HuH-7 (cell line): ENCODE measurements around the gene EFNB3.

Experiments used
- DNase-seq: peaks from one replicate; pipeline ENCODE4 v3.0.0; 2011; ENCODE audit warnings: low spot score

EFNB3 gene

DNA sequence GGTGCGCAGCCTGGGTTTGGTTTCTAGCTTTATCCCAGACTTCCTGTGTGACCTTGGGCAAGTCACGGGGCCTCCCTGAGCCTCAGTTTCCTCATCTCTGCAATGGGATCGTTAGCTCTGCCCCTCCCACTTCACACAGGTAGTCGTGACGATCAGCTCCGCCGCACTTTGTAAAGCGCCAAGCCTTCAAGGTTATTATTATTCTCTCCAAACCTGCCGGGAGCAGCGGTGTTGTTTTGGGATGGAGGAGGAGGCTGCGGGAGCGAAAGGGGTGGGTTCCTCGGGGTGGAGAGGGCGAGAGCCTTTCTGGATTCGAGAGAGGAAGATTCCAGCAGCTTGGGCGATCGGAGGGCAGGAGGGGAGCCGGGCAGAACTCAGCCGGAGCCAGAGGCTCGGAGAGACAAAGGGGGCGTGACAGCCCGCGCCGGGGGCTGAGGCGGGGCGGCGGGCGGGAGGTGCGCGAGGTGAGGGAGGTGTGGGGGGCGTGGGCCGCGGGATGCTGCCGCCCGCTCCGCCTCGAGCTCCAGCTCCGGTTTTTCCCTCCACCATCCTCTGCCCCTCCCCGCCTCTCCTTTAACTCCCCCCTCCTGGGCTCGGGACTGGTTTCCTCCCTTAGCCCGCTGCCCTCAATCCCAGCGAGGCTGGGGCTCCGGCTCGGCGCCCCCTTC, at the start of gene EFNB3:
Gene EFNB3 (plus strand): TSS at position 602 of the 668 bp plus-strand sequence. CDS start 397 bp downstream, outside the sequence.
- DNase-seq, result peak; percentile 33

- DNase-seq, result no peak
Measured at GRCh38 chr17:7655541-7655840, 49.5 kb upstream of the EFNB3 start.

DNA sequence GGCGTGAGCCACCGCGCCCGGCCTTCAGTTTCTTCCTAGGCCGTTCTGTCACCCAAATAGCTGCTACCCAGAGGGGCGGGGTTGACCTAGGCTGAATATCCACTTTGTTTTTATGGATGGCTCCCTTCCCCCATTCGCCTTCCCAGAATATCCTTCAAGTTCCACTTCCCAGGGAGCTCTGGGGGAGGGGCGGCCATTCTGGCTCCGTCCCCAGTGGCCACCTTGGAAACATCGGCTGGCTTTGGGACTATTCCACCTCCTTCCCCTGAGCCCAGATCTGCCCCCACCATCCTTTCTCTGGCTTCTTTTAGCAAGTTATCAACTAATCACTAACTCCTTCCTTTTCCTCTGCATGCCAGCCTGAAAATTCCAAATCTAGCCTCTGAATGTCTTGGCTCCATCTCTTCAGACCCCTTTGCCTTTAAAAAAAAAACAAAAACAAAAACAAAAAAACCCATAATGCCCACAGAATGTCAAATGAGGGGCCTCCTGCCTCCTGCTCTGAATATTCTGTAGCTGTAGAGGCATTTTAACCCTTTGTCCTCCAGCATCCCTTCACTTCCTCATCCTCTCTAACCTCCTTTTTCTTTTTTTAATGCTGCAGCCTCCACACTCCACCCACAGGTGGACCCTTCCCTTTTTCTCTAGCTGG, 47.9 kb upstream of the EFNB3 start:
- no peak for DNase-seq

DNA sequence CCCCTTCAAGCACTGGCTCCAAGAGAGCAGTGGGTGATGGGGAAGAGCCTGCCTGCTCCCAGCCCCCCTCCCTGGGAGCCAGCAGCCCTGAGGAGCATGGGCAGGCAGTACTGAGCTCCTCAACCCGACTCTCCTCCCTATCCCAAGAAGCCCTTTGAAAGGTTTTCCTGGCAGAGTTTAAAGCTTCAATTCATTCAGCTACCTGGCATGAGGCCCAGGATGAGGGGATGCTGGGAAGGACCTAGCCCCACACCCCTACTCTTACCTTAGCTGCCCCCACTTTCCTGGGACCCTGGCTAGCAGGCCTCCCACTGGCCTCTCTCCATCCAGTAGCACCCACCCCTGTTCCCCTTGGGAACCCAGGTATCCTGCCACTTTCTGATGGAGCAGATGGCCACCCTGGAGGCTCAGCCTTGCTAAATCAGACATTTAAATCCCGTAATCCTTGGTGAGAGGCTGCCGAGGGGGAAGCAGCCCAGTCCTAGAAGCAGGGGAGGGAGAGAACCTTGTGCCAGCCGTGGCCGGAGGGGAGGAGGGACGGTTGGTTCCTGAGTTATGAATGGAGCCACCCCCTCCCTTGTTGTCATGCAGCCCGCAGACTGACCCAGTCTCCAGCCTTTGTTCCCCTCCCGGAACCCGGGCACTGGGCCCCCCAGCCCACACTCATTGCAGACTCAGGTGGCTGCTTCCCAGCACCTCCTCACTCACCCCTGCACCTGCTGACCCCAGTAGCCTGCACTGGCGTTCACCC, 37.2 kb upstream of the EFNB3 start:
- DNase-seq, result no peak

DNA sequence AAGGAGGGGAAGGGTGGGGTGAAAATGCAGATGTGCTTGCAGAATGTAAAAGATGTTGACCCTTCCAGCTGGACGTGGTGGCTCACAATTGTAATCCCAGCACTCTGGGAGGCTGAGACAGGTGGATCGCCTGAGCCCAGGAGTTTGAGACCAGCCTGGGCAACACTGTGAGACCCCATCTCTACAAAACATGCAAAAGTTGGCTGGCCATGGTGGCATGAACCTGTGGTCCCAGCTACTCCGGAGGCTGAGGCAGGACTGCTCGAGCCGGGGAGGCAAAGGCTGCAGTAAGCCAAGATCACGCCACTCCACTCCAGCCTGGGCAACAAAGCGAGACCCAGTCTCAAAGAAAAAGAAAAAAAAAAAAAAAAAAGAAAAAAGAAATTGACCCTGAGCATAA, 36.5 kb upstream of the EFNB3 start:
- DNase-seq, result no peak

DNA sequence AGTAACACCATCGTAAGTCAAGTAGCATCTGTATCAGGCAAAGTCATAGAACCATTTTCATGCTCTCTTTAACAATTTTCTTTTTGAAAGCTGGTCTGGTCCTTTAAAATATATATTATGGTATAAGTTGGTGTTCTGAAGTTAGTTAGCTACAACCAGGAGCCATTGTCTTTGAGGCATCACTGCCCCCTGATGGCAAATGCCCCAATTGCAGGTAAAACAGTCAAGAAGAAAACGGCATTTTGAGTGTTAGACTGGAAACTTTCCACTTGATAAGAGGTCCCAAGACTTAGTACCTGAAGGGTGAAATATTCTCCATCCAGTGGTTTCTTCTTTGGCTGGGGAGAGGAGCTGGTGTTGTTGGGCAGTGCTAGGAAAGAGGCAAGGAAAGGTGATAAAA, 31.8 kb upstream of the EFNB3 start:
- DNase-seq, result no peak

DNA sequence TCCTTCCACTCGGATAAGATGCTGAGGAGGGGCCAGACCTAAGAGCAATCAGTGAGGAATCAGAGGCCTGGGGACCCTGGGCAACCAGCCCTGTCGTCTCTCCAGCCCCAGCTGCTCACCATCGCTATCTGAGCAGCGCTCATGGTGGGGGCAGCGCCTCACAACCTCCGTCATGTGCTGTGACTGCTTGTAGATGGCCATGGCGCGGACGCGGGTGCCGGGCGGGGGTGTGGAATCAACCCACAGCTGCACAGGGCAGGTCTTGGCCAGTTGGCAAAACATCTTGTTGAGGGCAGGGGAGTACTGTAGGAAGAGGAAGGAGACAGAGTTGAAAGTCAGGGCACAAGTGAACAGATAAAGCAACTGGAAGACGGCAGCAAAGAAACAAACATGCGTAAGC, 30.1 kb upstream of the EFNB3 start:
- DNase-seq, result no peak

- no peak for DNase-seq
Measured at GRCh38 chr17:7676533-7676932, 28.5 kb upstream of the EFNB3 start.

GRCh38 chr17:7677388-7678067, 27.5 kb upstream of the EFNB3 start:
- DNase-seq, result no peak

DNA sequence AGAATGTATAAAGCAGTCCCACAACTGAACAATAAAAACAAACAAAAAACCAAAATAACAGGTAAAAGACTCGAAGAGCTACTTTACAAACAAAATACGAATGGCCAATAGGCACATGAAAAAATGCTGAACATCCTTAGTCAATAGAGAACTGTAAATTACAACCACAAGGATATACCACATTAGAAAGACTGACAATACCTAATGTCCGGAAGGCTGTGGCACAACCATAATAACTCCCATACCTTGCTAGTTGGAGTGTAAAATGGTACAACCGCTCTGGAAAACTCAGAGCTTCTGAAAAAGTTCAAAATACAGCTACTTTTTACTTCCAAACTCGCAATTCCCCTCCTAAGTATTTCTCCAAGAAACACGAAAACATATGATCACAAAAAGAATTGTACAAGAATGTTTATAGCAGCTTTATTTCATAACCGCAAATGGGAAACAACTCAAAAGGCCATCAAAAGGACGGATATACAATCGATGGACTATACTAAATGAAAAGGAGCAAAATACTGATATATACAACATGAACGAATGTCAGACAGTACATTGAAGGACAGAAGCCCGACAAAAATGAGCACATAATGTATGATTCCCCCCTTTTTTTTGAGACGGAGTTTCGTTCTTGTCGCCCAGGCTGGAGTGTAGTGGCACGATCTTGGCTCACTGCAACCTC, 20.0 kb upstream of the EFNB3 start:
- DNase-seq, result no peak

DNA sequence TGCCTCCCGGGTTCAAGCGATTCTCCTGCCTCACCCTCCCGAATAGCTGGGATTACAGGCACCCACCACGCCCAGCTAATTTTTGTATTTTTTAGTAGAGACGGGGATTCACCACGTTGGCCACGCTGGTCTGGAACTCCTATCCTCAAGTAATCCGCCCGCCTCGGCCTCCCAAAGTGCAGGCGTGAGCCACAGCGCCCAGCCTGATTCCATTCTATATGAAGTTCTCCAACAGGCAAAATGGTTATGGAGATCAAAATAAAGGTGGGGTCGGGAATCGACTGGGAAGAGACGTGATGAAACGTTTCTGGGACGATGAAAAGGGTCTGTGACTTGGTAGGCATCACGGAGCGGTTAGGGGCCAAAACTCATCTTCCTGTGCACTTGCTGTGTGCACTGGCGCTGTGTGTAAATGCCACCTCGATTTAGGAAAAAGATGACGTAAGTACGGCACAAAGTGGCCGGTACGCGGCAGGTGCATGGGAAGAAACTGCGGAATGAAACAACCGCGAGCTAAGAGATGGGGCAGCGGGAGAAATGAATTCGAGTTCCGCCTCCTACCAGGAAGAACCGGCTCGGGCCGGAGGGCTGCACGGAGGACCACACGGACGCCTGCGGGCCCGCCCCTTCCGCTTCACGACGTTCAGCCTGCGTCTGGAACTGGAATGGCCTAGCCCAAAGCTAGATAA, 19.3 kb upstream of the EFNB3 start:
- peak; percentile 78 for DNase-seq

- peak; percentile 37 for DNase-seq
Measured at GRCh38 chr17:7686222-7687071, 18.6 kb upstream of the EFNB3 start.

GRCh38 chr17:7687072-7687907, 17.7 kb upstream of the EFNB3 start, which contains the start of gene TP53:
TSS of gene TP53 (minus strand) at chr17:7687490. CDS start at chr17:7676594, 10,896 bp downstream.
- DNase-seq, result peak; percentile 52

- DNase-seq, result peak; percentile 71
Measured at GRCh38 chr17:7687908-7688807, 16.8 kb upstream of the EFNB3 start, which contains the start of gene WRAP53. TSS of gene WRAP53 (plus strand) at chr17:7688477. CDS start at chr17:7688649, 172 bp downstream.

DNA sequence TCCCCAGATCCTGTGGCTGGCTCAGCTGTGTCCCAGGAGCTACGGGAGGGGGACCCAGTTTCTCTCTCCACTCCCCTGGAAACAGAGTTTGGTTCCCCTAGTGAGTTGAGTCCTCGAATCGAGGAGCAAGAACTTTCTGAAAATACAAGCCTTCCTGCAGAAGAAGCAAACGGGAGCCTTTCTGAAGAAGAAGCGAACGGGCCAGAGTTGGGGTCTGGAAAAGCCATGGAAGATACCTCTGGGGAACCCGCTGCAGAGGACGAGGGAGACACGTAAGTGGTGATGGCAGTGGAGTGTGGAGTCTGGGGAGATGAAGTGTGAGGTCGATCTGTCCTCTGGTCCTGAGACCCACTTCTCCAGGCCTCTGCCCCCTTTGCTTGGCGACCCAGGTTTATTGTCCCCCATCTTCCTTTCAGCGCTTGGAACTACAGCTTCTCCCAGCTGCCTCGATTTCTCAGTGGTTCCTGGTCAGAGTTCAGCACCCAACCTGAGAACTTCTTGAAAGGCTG, 16.1 kb upstream of the EFNB3 start:
- no peak for DNase-seq

GRCh38 chr17:7695586-7695985, 9.4 kb upstream of the EFNB3 start:
- no peak for DNase-seq

GRCh38 chr17:7697828-7698588, 7.0 kb upstream of the EFNB3 start:
- DNase-seq, result no peak
